K562 (cell line): ENCODE measurements around the gene HPS5. TPM values are rescaled to one million over a fixed set of nuclear protein-coding genes. Genes with fewer than 3 reads are reported as not detected.
"Not testable (repeated sequence)": the region's sequence is repeated elsewhere in the genome, so short reads cannot be mapped to it uniquely, and the experiment has no call there.

Experiments
- ATAC-seq: fragments of 200-7000 bp; cut with Tn5 transposase; 3 replicates; pipeline ENCODE4 v1.9.1; 2020; ENCODE audit warnings: moderate library complexity
- BruUV-seq: library from RNA; stranded (reverse); fragments of 400-500 nt; replicated peaks from 2 replicates; lab custom pipeline; 2021; lab: Mats Ljungman, UMichigan
- CTCF ChIA-PET: fragments of 300-600 bp; formaldehyde crosslinking; extraction: SDS; loops from one replicate; lab custom pipeline; 2021; ENCODE audit warnings: low intra/inter-chr PET ratio; lab: Yijun Ruan, JAX
- POLR2A ChIA-PET: fragments of 300-600, 350-650 bp; sonication (Branson Sonifier 250); formaldehyde crosslinking; extraction: SDS; loops from one replicate; lab custom pipeline; 2021; ENCODE audit warnings: antibody characterized with exemption, inconsistent platforms; lab: Yijun Ruan, JAX
- DNase-seq, 4 experiments: peaks; one replicate each; pipeline versions ENCODE4 v3.0.0 to v3.0.0-alpha.2; 2011 to 2018; ENCODE audit warnings: low spot score in 3 of 4, mixed read lengths in 3 of 4; ENCODE audit errors: extremely low read depth in 1 of 4
- FAIRE-seq: peaks from 2 replicates; lab custom pipeline; 2011; peaks lifted over from hg19 to GRCh38; lab: Jason Lieb, UNC
- H2AFZ ChIP-seq: 2 replicates; pipeline ENCODE4 v1.6.0; 2011; ENCODE audit warnings: low read depth, low read length, control low read depth, inconsistent platforms
- H3K27ac ChIP-seq: fragments of 200-600 bp; 3 replicates; pipeline ENCODE4 v1.8.0; 2011; ENCODE audit warnings: low read depth, mild to moderate bottlenecking, control low read depth, inconsistent platforms, low read length, moderate library complexity, mixed read lengths; ENCODE audit errors: extremely low read depth
- H3K27me3 ChIP-seq, 2 experiments: fragments of 300-600 bp in 1 of 2; 2 replicates in 1 of 2; 3 replicates in 1 of 2; pipeline versions ENCODE4 v1.6.0 to v1.8.0; 2011; ENCODE audit warnings: inconsistent platforms in 2 of 2, low read length in 2 of 2, mild to moderate bottlenecking in 1 of 2, mixed read lengths in 1 of 2, moderate library complexity in 1 of 2; ENCODE audit not compliant: control insufficient read depth in 2 of 2, insufficient read depth in 2 of 2
- H3K36me3 ChIP-seq: fragments of 300-600 bp; 3 replicates; pipeline ENCODE4 v1.8.0; 2011; ENCODE audit warnings: mild to moderate bottlenecking, low read length, inconsistent platforms; ENCODE audit not compliant: control insufficient read depth, insufficient read depth
- H3K4me1 ChIP-seq, 2 experiments: fragments of 200-600 bp in 1 of 2; replicated peaks in 1 of 2; 2 replicates in 1 of 2; 3 replicates in 1 of 2; pipeline versions ENCODE4 v1.5.1 to v1.8.0; 2011; ENCODE audit warnings: inconsistent platforms in 2 of 2, low read length in 2 of 2, mild to moderate bottlenecking in 1 of 2, mixed read lengths in 1 of 2, moderate library complexity in 1 of 2; ENCODE audit not compliant: control insufficient read depth in 2 of 2, insufficient read depth in 2 of 2
- H3K4me2 ChIP-seq: 2 replicates; pipeline ENCODE4 v1.6.1; 2011; ENCODE audit warnings: low read length, control low read depth, inconsistent platforms, mixed read lengths; ENCODE audit not compliant: insufficient read depth
- H3K4me3 ChIP-seq: fragments of 200-600 bp; sonication (generic), shearing (Covaris generic); 2 replicates; pipeline ENCODE4 v1.5.1; 2016; ENCODE audit warnings: control low read depth, inconsistent platforms
- H3K79me2 ChIP-seq: fragments of 200-600 bp; 3 replicates; pipeline ENCODE4 v1.8.0; 2011; ENCODE audit warnings: low read length, inconsistent platforms; ENCODE audit not compliant: control insufficient read depth, insufficient read depth
- H3K9ac ChIP-seq, 2 experiments: 2 replicates each; pipeline versions ENCODE4 v1.6.0 to v1.6.1; 2011; ENCODE audit warnings: low read depth in 2 of 2, low read length in 2 of 2, control low read depth in 1 of 2, inconsistent platforms in 1 of 2, mild to moderate bottlenecking in 1 of 2, mixed read lengths in 1 of 2; ENCODE audit not compliant: insufficient read depth in 1 of 2
- H3K9me1 ChIP-seq: one replicate; pipeline ENCODE4 v1.6.0; 2011; ENCODE audit warnings: inconsistent platforms, mild to moderate bottlenecking, low read length, moderate library complexity; ENCODE audit not compliant: control insufficient read depth, insufficient read depth
- H3K9me3 ChIP-seq: replicated peaks from 2 replicates; pipeline ENCODE4 v1.5.1; 2011; ENCODE audit warnings: low read depth, low read length, inconsistent platforms; ENCODE audit not compliant: control insufficient read depth, insufficient read depth
- H4K20me1 ChIP-seq: replicated peaks from 2 replicates; pipeline ENCODE4 v1.6.1; 2011; ENCODE audit warnings: low read length, inconsistent platforms, mixed read lengths; ENCODE audit not compliant: control insufficient read depth, insufficient read depth
- AFF4 ChIP-seq: sonication (generic); formaldehyde crosslinking; IDR thresholded peaks from 2 replicates; pipeline ENCODE4 v1.8.0; 2023; ENCODE audit warnings: mild to moderate bottlenecking, missing genetic modification reagents
- HMBOX1 ChIP-seq: sonication (generic); IDR thresholded peaks from 2 replicates; pipeline ENCODE4 v1.6.1; 2016
- MED1 ChIP-seq: sonication (generic); formaldehyde crosslinking; IDR thresholded peaks from 2 replicates; pipeline ENCODE4 v1.8.1; 2023; ENCODE audit warnings: missing genetic modification reagents, borderline replicate concordance
- MEIS2 ChIP-seq: fragments of 450-650 bp; IDR thresholded peaks from 2 replicates; pipeline ENCODE4 v1.6.1; 2014; ENCODE audit warnings: mild to moderate bottlenecking; ENCODE audit not compliant: partially characterized antibody
- SUPT5H ChIP-seq: fragments of 450-650 bp; IDR thresholded peaks from 2 replicates; pipeline ENCODE4 v1.6.1; 2016
- ZFX ChIP-seq: sonication (generic); formaldehyde crosslinking; IDR thresholded peaks from 2 replicates; pipeline ENCODE4 v1.8.0; 2022; ENCODE audit warnings: mild to moderate bottlenecking, missing genetic modification reagents, moderate library complexity
- ZKSCAN1 ChIP-seq: fragments of 150-350 bp; IDR thresholded peaks from 2 replicates; pipeline ENCODE4 v1.6.1; 2016; ENCODE audit warnings: low read depth, low read length
- ZKSCAN8 ChIP-seq: fragments of 200-800 bp; sonication (Bioruptor generic); IDR thresholded peaks from 2 replicates; pipeline ENCODE4 v1.6.1; 2016; ENCODE audit warnings: missing genetic modification characterization, missing compliant biosample characterization
- WGBS: fragments of 100-300 bp; shearing (Covaris generic); methylation state at CpG from one replicate; pipeline ENCODE4 v1.1.6; 2016; ENCODE audit warnings: low coverage, mixed read lengths; ENCODE audit not compliant: insufficient coverage; ENCODE audit errors: missing lambda C conversion rate; 5-methylcytosine and 5-hydroxymethylcytosine counted together
- in situ Hi-C: fragments of 300-500 bp; cut with MboI; formaldehyde crosslinking; loops from 4 replicates; pipeline ENCODE4 v1.15.0; 2018; ENCODE audit warnings: inconsistent platforms, mixed read lengths
- intact Hi-C: fragments of 100-400 bp; cut with micrococcal nuclease; formaldehyde crosslinking; loops from 2 replicates; pipeline ENCODE4 v1.14.2; 2022
- polyA plus RNA-seq, 8 experiments: library from polyadenylated mRNA; depleted of rRNA in 4 of 8; stranded (reverse) in 5 of 8; unstranded in 3 of 8; fragments of >200 nt; fragmentation: Nextera tagmentation in 2 of 8; fragmentation: Illumina TruSeq in 1 of 8; extraction: Ambion mirVana in 2 of 8; extraction: Trizol in 1 of 8; gene quantifications; 2 replicates each; pipeline versions ENCODE4 v1.2.1 to v1.2.3, GENCODE V29; 2011 to 2014; ENCODE audit warnings: inconsistent platforms in 1 of 8, missing spikeins in 1 of 8
- total RNA-seq, 7 experiments: library from RNA; depleted of rRNA in 6 of 7; stranded (reverse); fragments of >200 nt in 6 of 7; fragmentation: Illumina TruSeq in 2 of 7; extraction: Trizol in 2 of 7; gene quantifications; 2 replicates each; pipeline versions ENCODE4 v1.2.1 to v1.2.3, GENCODE V29; 2011 to 2021; ENCODE audit warnings: low replicate concordance in 1 of 7
- TF ChIP-seq, protein P1 (sequence below): fragments of 250-450 bp; sonication (Bioruptor Pico); IDR thresholded peaks from 2 replicates; pipeline ENCODE4 v1.4.0; 2020; ENCODE audit warnings: mild to moderate bottlenecking, moderate library complexity

HPS5 gene
- total and polyA plus RNA-seq, 9 of the 15 experiments (the other 6 are each of a cell fraction or from before 2014, with no cell fraction given): 12.2 to 28.1 (median 16.8) TPM

DNA sequence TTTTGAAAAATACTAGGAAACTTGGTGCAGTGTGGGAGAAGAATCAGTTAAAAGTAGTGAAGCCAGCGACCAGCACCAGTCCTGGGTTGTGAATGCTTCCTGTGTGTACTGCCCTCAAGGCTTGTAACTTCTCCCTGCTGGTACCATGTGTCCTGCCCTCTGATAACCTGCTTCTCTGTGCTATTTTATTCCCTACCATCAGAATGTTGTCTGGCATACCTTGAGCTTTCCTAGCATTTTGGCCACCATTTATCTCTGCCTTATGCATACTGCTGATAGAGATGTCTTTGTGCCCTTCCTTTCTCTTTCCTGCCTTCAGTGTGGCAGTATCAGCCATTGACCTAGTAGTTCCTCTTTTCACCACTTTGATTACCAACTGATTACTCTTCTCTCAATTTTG is 2.4 kb upstream of the HPS5 start (continued):
- TF ChIP-seq, protein P1, sequence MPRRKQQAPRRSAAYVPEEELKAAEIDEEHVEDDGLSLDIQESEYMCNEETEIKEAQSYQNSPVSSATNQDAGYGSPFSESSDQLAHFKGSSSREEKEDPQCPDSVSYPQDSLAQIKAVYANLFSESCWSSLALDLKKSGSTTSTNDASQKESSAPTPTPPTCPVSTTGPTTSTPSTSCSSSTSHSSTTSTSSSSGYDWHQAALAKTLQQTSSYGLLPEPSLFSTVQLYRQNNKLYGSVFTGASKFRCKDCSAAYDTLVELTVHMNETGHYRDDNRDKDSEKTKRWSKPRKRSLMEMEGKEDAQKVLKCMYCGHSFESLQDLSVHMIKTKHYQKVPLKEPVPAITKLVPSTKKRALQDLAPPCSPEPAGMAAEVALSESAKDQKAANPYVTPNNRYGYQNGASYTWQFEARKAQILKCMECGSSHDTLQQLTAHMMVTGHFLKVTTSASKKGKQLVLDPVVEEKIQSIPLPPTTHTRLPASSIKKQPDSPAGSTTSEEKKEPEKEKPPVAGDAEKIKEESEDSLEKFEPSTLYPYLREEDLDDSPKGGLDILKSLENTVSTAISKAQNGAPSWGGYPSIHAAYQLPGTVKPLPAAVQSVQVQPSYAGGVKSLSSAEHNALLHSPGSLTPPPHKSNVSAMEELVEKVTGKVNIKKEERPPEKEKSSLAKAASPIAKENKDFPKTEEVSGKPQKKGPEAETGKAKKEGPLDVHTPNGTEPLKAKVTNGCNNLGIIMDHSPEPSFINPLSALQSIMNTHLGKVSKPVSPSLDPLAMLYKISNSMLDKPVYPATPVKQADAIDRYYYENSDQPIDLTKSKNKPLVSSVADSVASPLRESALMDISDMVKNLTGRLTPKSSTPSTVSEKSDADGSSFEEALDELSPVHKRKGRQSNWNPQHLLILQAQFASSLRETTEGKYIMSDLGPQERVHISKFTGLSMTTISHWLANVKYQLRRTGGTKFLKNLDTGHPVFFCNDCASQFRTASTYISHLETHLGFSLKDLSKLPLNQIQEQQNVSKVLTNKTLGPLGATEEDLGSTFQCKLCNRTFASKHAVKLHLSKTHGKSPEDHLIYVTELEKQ (CRISPR knock-in tag): no peak
- TF ChIP-seq MEIS2: no peak
- TF ChIP-seq ZKSCAN1: no peak
- TF ChIP-seq MED1 (CRISPR knock-in tag): no peak
- TF ChIP-seq, all 486 proteins: peak for 21

DNA sequence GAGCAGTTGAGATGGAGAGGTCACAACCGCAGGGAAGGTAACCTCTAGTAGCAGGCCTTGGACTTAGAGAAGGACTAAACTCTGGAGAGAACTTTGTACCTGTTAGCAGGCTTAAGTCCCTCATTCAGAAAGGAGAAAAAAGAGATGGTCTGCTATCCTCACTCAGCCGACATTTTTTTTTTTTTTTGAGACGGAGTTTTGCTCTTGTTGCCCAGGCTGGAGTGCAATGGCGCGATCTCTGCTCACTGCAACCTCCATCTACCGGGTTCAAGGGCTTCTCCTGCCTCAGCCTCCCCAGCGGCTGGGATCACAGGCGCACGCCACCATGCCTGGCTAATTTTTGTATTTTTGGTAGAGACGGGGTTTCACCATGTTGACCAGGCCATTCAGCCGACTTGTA is 1.9 kb upstream of the HPS5 start:
- DNase-seq: peak in 1 of 4 experiments; percentile 19
- BruUV-seq, H3K27me3 ChIP-seq, H3K9me3 ChIP-seq, H4K20me1 ChIP-seq, ATAC-seq, FAIRE-seq, H3K9me1 ChIP-seq, CTCF ChIA-PET, POLR2A ChIA-PET, H2AFZ ChIP-seq, in situ Hi-C loops: not testable (repeated sequence)
- peaks cover 12 to 24% of the 10 kb centered on the region in 2 experiments; a peak in 4 of 5 replicates for H3K4me1 ChIP-seq
- 0 out of 2 replicates have a peak, but pooled peaks have one; percentile 13 for TF ChIP-seq AFF4 (CRISPR knock-in tag)
- TF ChIP-seq SUPT5H: 0 out of 2 replicates have a peak, but pooled peaks have one; percentile 39
- 0 out of 2 replicates have a peak, but pooled peaks have one; percentile 11 for TF ChIP-seq ZKSCAN8 (CRISPR knock-in tag)
- TF ChIP-seq HMBOX1: 0 out of 2 replicates have a peak, but pooled peaks have one; percentile 2
- peak; percentile 38; the same call in 1 of the 2 replicates for TF ChIP-seq ZFX (CRISPR knock-in tag)
- peaks cover 38% of the 10 kb centered on the region for H3K36me3 ChIP-seq
- peak overlapping the region; percentile 59 for H3K4me3 ChIP-seq
- peak overlapping the region; percentile 96 for H3K4me2 ChIP-seq
- H3K9ac ChIP-seq: peak overlapping the region; percentile 75 to 91
- 0% methylated on average over 9 of the region's 11 CpGs for WGBS
- H3K79me2 ChIP-seq: peaks cover 93% of the 10 kb centered on the region
- peak overlapping the region; percentile 96 for H3K27ac ChIP-seq
- intact Hi-C loops: loop anchor here (5.0 kb wide), 1 partner anchor 203 kb away; the partner anchor contains the start of gene TSG101
